Muscle layer of colon (tissue), 2 donors: ENCODE results near the gene FRMPD1.

Experiments used
- H3K27ac ChIP-seq: one replicate; pipeline ENCODE4 v1.7.0; 2013; ENCODE audit warnings: low read depth, mild to moderate bottlenecking, low read length, moderate library complexity
- H3K27me3 ChIP-seq, 2 donors: one replicate each; pipeline ENCODE4 v1.7.0; 2013; ENCODE audit warnings: low read length in 2 of 2, mild to moderate bottlenecking in 2 of 2; ENCODE audit not compliant: insufficient read depth in 2 of 2, control insufficient read depth in 1 of 2
- H3K36me3 ChIP-seq: one replicate; pipeline ENCODE4 v1.7.0; 2013; ENCODE audit warnings: mild to moderate bottlenecking, low read length; ENCODE audit not compliant: insufficient read depth
- H3K4me1 ChIP-seq: one replicate; pipeline ENCODE4 v1.7.0; 2013; ENCODE audit warnings: mild to moderate bottlenecking, low read length; ENCODE audit not compliant: insufficient read depth
- H3K4me3 ChIP-seq, 2 donors: one replicate each; pipeline ENCODE4 v1.7.0; 2013; ENCODE audit warnings: low read length in 2 of 2, low read depth in 1 of 2, mild to moderate bottlenecking in 1 of 2, moderate library complexity in 1 of 2
- H3K9ac ChIP-seq: one replicate; pipeline ENCODE4 v1.7.0; 2013; ENCODE audit warnings: low read length
- H3K9me3 ChIP-seq: one replicate; pipeline ENCODE4 v1.7.0; 2013; ENCODE audit warnings: mild to moderate bottlenecking, low read length
- donor health status: abdominal sarcoma.
- donor health status: Adenocarcinoma of cecum.

Gene FRMPD1

DNA sequence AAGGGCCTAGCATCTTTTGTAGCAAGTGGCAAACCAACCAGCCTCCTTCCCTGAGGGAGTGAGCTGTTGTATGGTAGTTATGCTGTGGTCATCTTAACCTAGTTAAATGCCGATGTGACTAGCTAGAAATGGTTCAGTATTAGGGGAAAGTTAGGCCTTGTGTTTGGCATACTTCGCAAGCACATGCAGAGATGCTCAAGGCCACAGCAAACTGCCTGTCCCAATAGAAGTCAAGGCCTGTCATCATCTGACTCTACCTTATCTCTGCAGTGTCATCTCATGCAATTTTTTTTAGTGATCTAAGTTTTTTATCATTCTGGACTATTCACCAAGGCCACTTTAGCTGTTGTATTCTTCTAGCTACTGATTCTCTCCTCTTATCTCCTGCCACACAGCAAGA, 139.3 kb downstream of the FRMPD1 start:
- Histone ChIP-seq H3K27me3 (peaks cover 0 to 7% of the 10 kb centered on the region in 2 donors), H3K4me1 (no peaks in the 10 kb centered on the region), H3K4me3 (no peak overlapping the region), H3K9me3 (no peaks in the 10 kb centered on the region), H3K27ac (no peak overlapping the region), H3K36me3 (no peaks in the 10 kb centered on the region), H3K9ac (peak overlapping the region; percentile 11)

DNA sequence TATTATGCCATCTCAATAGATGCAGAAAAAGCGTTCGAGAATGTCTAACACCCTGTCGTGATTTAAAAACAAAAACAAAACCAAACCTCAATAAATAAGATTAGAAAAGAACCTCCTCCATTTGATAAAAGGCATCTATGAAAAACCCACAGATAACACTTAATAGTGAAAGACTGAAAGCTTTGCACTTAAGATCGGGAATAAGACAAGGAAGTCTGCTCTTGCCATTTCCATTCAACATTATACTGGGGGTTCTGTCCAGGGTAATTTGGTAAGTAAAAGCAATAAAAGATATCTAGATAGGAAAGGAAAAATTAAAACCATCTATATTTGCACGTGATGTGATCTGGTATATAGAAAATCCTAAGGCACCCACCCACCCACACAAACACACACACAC, 141.4 kb downstream of the FRMPD1 start:
- H3K9me3 ChIP-seq, result no peaks in the 10 kb centered on the region
- H3K36me3 ChIP-seq, result no peaks in the 10 kb centered on the region
- no peaks in the 10 kb centered on the region for H3K4me1 ChIP-seq
- no peak overlapping the region for H3K27ac ChIP-seq
- H3K27me3 ChIP-seq, result peaks cover 0 to 3% of the 10 kb centered on the region in 2 donors
- no peak overlapping the region for H3K4me3 ChIP-seq
- H3K9ac ChIP-seq, result no peak overlapping the region

DNA sequence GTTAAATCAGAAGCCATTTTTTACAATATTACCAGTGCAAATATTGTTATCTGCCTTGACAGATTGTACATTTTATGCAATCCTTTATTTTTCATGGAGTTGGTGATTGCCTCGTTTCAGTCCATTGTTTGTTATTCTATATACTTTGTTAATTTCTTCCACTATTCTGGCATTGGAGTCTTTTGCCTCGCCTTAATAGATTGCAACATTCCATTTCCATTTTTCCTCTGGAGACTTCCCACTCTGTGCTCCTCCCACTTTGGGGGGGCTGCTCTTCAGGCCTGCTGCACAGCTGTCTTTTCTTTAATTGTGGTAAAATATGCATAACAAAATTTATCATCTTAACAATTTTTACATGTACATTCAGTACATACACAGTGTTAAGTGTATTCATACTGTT, 145.5 kb downstream of the FRMPD1 start:
- Histone ChIP-seq H3K27me3 (no peaks in the 10 kb centered on the region), H3K4me1 (peaks cover 4% of the 10 kb centered on the region), H3K27ac (no peak overlapping the region), H3K9me3 (no peaks in the 10 kb centered on the region), H3K36me3 (no peaks in the 10 kb centered on the region), H3K9ac (no peak overlapping the region), H3K4me3 (no peak overlapping the region)
